KMS-11 (cell line): ENCODE results near the gene ZNF516.

Experiments
- H2AFZ ChIP-seq: fragments of 200-600 bp; sonication (generic); 2 replicates; pipeline ENCODE4 v1.6.1; 2016; ENCODE audit warnings: antibody characterized with exemption, mixed run types, low read depth
- H3K27ac ChIP-seq: fragments of 200-600 bp; sonication (generic); 2 replicates; pipeline ENCODE4 v1.6.1; 2016; ENCODE audit warnings: mild to moderate bottlenecking, mixed run types
- H3K27me3 ChIP-seq: fragments of 200-600 bp; sonication (generic); 2 replicates; pipeline ENCODE4 v1.6.1; 2017; ENCODE audit warnings: mild to moderate bottlenecking, low read depth, mixed run types, moderate library complexity; ENCODE audit not compliant: insufficient read depth
- H3K36me3 ChIP-seq: fragments of 200-600 bp; sonication (generic); 2 replicates; pipeline ENCODE4 v1.6.1; 2017; ENCODE audit warnings: mild to moderate bottlenecking, mixed run types; ENCODE audit not compliant: insufficient read depth
- H3K4me1 ChIP-seq: fragments of 200-600 bp; sonication (generic); 2 replicates; pipeline ENCODE4 v1.6.1; 2016; ENCODE audit warnings: mild to moderate bottlenecking, low read depth, mixed run types; ENCODE audit not compliant: poor library complexity, severe bottlenecking
- H3K4me2 ChIP-seq: fragments of 200-600 bp; sonication (generic); 2 replicates; pipeline ENCODE4 v1.7.0; 2016; ENCODE audit warnings: mild to moderate bottlenecking, mixed run types
- H3K4me3 ChIP-seq: fragments of 200-600 bp; sonication (generic); IDR thresholded peaks from 2 replicates; pipeline ENCODE4 v1.6.1; 2017; ENCODE audit warnings: low read depth, low read length, mixed read lengths; ENCODE audit not compliant: insufficient read depth
- H3K79me2 ChIP-seq: fragments of 200-600 bp; sonication (generic); 2 replicates; pipeline ENCODE4 v1.6.1; 2016; ENCODE audit warnings: low read depth, mixed run types; ENCODE audit not compliant: insufficient read depth
- H3K9ac ChIP-seq: fragments of 200-600 bp; sonication (generic); 2 replicates; pipeline ENCODE4 v1.6.1; 2016; ENCODE audit warnings: mild to moderate bottlenecking, mixed run types
- H4K20me1 ChIP-seq: fragments of 200-600 bp; sonication (generic); 2 replicates; pipeline ENCODE4 v1.6.1; 2016; ENCODE audit warnings: mild to moderate bottlenecking, mixed run types; ENCODE audit not compliant: insufficient read depth
- TF ChIP-seq, protein P1 (sequence below): fragments of 200-600 bp; sonication (generic); conservative IDR thresholded peaks from 2 replicates; pipeline ENCODE4 v1.6.1; 2017; ENCODE audit warnings: low read depth, mild to moderate bottlenecking, antibody characterized with exemption, low read length, moderate library complexity, mixed read lengths

The ZNF516 gene

GRCh38 chr18:76431437-76432273, 63.4 kb downstream of the ZNF516 start:
- no peak overlapping the region for H3K4me2 ChIP-seq
- H3K9ac ChIP-seq, result no peak overlapping the region
- H3K27me3 ChIP-seq, result no peaks in the 10 kb centered on the region
- no peaks in the 10 kb centered on the region for H3K4me1 ChIP-seq
- no peak overlapping the region for H2AFZ ChIP-seq
- H3K36me3 ChIP-seq, result no peaks in the 10 kb centered on the region; the same call in 1 of the 2 replicates
- no peak overlapping the region for H3K27ac ChIP-seq
- TF ChIP-seq, protein P1, sequence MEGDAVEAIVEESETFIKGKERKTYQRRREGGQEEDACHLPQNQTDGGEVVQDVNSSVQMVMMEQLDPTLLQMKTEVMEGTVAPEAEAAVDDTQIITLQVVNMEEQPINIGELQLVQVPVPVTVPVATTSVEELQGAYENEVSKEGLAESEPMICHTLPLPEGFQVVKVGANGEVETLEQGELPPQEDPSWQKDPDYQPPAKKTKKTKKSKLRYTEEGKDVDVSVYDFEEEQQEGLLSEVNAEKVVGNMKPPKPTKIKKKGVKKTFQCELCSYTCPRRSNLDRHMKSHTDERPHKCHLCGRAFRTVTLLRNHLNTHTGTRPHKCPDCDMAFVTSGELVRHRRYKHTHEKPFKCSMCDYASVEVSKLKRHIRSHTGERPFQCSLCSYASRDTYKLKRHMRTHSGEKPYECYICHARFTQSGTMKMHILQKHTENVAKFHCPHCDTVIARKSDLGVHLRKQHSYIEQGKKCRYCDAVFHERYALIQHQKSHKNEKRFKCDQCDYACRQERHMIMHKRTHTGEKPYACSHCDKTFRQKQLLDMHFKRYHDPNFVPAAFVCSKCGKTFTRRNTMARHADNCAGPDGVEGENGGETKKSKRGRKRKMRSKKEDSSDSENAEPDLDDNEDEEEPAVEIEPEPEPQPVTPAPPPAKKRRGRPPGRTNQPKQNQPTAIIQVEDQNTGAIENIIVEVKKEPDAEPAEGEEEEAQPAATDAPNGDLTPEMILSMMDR, result no peak
- no peaks in the 10 kb centered on the region for H4K20me1 ChIP-seq
- peaks cover 60% of the 10 kb centered on the region for H3K79me2 ChIP-seq
- no peak overlapping the region for H3K4me3 ChIP-seq

DNA sequence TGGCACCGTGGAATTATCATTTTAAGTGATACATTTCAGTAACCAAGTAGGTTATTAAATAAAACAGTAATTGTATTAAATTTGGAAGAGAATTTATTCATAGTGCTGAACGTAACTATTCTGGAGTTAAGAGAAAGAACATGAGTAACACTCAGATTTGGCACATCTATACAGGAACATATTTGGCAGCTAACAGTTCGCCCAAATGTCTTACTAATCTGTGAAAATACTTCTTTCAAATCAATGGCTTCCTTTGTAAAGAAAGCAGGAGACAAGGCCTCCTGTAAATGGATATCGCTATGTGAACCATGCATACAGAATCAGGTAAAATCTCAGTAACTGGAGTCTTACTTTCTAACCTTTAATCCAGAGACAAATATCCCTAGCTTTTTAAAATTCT, 64.4 kb downstream of the ZNF516 start:
- no peak overlapping the region for H2AFZ ChIP-seq
- no peaks in the 10 kb centered on the region for H3K27me3 ChIP-seq
- no peak overlapping the region for H3K4me3 ChIP-seq
- H3K4me2 ChIP-seq, result no peak overlapping the region
- H4K20me1 ChIP-seq, result no peaks in the 10 kb centered on the region
- TF ChIP-seq, protein P1, result no peak
- H3K79me2 ChIP-seq, result peaks cover 64% of the 10 kb centered on the region
- H3K27ac ChIP-seq, result no peak overlapping the region
- no peak overlapping the region for H3K9ac ChIP-seq
- H3K4me1 ChIP-seq, result no peaks in the 10 kb centered on the region
- no peaks in the 10 kb centered on the region; the same call in 1 of the 2 replicates for H3K36me3 ChIP-seq

- H3K27me3 ChIP-seq, result no peaks in the 10 kb centered on the region
- no peaks in the 10 kb centered on the region for H4K20me1 ChIP-seq
- H3K4me2 ChIP-seq, result no peak overlapping the region
- H2AFZ ChIP-seq, result no peak overlapping the region
- no peaks in the 10 kb centered on the region; the same call in 1 of the 2 replicates for H3K36me3 ChIP-seq
- H3K27ac ChIP-seq, result no peak overlapping the region
- peaks cover 62% of the 10 kb centered on the region for H3K79me2 ChIP-seq
- no peaks in the 10 kb centered on the region for H3K4me1 ChIP-seq
- no peak overlapping the region for H3K9ac ChIP-seq
- TF ChIP-seq, protein P1, result no peak
- H3K4me3 ChIP-seq, result no peak overlapping the region
Measured at GRCh38 chr18:76429262-76430126, 65.5 kb downstream of the ZNF516 start.

DNA sequence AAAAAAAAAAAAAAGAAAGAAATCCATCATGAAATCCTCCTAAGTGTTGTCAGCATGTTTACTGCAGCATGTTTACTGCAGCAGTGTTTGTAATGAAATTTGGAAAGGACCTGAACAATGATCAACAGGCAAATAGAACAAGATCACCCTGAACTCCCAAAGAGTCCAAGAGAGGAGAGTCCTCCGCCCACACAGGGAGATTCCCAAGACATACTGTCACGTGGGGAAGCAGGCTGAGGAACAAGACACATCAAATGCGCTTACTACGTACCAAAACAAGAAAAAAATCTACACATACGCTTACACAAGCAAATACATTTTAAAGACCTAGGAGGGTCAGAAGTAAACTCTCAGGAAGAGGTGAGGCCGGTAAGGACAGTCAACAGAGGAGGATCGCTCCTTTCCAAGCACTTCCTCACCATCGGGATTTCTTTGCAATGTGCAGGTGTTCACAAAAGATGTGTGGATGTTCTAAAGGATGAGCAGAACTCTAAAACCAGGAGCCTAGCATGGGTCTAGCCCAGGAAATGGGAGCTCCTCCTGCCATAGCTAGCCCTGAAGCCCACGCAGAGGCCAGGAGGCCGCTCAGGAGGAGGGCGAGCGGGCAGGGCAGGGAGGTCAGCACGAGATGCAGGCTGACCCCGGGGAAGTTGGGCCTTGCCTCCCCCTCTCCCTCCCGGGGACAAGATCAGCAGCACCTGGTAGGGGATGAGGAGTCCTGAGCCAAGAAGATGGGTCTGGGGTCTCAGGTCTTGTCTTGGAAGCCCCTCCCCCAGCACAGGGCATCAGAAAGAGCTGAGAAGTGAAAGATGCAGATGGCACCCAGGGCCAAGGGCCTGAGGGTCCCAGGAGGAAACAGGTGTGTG, 66.4 kb downstream of the ZNF516 start:
- no peak overlapping the region for H2AFZ ChIP-seq
- H3K4me3 ChIP-seq, result no peak overlapping the region
- H3K36me3 ChIP-seq, result no peaks in the 10 kb centered on the region
- TF ChIP-seq, protein P1, result no peak
- H3K4me2 ChIP-seq, result no peak overlapping the region
- no peaks in the 10 kb centered on the region for H4K20me1 ChIP-seq
- no peak overlapping the region for H3K27ac ChIP-seq
- H3K79me2 ChIP-seq, result peaks cover 57% of the 10 kb centered on the region
- no peaks in the 10 kb centered on the region for H3K4me1 ChIP-seq
- no peak overlapping the region for H3K9ac ChIP-seq
- H3K27me3 ChIP-seq, result no peaks in the 10 kb centered on the region
